Hepatic stellate cell (primary cell): ENCODE results near the gene RRBP1.

ENCODE experiments used
- DNase-seq: peaks from one replicate; pipeline ENCODE4 v3.0.0; 2011; ENCODE audit warnings: low spot score

The RRBP1 gene

GRCh38 chr20:17680836-17681725 lies 961 bp downstream of the RRBP1 start:
- peak; percentile 87 for DNase-seq

DNA sequence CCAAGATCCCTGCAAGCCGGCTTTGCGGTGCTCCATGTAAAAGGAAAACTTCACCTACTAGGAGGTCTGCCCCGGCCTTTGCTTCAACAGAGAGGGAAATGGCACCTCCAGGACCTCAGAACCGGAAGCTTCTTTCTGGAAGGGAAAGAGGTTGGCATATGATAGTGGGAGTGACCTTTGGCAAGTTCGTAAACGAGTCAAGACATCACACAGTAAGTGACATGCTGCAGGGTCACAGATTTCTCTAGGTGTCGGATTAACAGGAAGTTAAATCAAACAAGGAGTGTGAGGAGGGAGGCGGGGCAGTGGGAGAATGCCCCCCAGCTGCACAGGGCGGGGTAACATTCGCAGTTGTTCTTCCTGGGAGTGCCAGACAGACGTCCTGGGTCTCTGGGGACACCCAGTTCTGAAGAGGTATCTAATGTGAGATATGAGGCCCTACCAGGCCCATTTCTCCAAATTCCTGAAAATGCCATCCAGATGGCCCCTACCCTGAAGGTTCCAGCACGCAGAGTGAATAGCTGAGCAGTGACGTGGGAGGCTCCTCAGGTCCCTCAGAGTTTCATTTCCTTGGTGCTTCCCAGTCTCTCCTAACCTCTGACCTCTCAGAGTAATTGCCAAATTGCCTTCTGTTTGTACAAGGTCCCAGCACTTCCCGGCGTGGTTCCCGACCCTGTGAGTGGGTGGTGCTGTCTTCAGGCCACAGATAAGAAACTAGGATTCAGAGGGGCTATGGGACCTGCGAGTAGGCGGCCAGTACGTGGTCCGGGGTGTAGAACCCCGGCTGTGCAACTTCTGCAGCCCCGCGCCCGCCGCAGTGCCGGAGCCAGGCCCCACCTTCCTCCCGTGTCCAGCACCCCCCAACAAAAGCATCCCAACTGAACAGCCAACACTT lies 1.9 kb downstream of the RRBP1 start:
- peak; percentile 84 for DNase-seq

GRCh38 chr20:17678886-17679285 lies 3.2 kb downstream of the RRBP1 start:
- no peak for DNase-seq

- DNase-seq, result no peak
These were observed 3.7 kb downstream of the RRBP1 start for GRCh38 chr20:17678295-17678694.

- DNase-seq, result no peak
These were observed 5.1 kb downstream of the RRBP1 start for GRCh38 chr20:17676942-17677341.

- DNase-seq, result no peak
These were observed 5.7 kb downstream of the RRBP1 start for GRCh38 chr20:17676378-17676759.

GRCh38 chr20:17675519-17676377 lies 6.3 kb downstream of the RRBP1 start:
- DNase-seq, result no peak

DNA sequence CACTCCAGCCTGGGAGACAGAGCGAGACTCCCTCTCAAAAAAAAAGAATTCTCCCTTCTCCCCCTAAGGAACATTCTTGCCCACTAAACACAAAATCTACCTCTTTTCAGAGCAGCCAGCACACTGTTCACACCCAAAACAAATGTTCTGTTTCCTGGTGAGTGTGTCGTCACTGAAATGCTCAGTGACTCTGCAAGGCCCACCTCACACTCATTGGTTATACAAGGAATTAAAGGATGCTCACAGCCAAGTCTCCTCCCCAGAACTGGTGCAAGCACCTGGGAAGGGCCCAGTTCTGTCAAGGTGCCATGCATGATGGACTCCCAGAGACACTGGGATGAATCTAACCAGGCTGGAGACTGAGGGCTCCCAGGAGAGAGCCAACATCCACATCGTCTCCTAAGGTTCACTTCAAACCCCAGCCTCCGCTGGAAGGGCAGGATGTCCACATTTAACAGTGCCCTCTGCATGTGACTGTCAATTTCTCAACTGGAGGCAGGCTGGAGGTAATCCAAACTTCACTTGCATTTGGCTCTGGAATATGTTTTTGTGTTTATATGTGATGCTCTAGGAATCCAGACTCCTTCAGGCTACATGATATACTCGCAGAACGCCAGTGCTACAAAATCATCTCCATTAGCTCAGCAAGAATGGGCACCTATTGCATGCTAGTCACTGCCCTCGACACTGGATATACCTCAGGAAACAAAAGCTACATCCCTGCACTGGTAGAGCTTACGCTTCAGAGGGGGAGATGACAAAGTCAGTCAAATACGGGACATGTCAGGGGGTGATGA lies 7.1 kb downstream of the RRBP1 start:
- no peak for DNase-seq

DNA sequence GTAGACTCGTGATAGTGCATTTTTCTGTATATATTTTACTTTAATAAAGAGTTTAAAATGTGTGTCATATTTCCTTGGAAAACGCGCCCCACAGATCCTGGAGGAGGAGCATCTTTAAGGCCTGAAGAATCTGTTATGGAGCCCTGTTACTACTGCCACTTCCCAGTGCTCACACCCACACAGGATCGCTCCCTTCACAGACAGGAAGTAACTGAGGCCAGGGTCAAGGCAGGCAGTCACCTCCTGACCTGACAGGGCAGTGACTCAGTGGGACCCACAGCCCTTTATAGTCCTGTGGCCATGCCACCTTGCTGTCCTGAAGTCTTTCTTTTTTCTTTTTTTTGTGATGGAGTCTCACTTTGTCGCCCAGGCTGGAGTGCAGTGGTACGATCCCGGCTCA lies 9.0 kb downstream of the RRBP1 start:
- DNase-seq, result no peak

GRCh38 chr20:17671565-17671964 lies 10.5 kb downstream of the RRBP1 start:
- no peak for DNase-seq

- no peak for DNase-seq
These were observed 11.0 kb downstream of the RRBP1 start for GRCh38 chr20:17671011-17671410.

GRCh38 chr20:17669306-17669931 lies 12.6 kb downstream of the RRBP1 start:
- no peak for DNase-seq

DNA sequence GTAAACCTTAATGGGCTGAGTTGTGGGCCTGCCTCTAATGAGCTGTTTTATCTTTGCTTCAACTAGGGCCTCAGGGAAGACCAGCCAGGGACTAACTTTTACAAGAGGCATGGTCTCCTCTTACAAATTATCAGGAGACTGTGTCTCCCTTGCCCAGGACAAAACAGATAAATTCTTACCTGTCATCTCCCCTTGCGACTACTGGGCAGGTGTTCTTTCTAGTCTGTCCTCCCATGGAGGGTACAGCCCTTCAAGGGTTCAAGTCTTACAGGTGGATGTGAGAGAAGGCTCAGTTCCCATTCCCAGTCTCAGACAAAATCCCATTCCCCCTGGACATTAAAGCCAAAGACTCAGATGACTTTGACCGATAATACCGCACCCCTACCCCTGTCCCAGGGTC lies 13.6 kb downstream of the RRBP1 start:
- no peak for DNase-seq

DNA sequence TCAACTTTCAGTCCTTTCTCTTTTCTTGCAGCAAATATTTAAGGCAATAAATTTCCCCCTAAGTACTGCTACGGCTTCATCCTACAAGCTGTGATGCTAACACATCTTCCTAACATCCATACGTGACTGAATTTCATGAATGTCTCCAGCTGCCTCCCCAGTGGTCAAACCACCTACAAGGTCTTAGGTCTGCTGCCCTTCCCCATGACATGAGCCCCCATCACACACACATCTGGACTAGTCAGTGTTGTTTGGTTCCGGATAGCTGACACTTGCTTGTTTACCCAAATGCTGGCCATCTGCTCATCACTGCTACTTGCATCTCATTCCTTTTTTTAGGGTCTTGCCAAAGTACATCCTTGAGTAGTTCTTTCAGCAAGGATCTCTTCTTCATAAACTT lies 14.6 kb downstream of the RRBP1 start:
- DNase-seq, result no peak

- DNase-seq, result no peak
These were observed 15.6 kb downstream of the RRBP1 start for GRCh38 chr20:17666481-17666880.

DNA sequence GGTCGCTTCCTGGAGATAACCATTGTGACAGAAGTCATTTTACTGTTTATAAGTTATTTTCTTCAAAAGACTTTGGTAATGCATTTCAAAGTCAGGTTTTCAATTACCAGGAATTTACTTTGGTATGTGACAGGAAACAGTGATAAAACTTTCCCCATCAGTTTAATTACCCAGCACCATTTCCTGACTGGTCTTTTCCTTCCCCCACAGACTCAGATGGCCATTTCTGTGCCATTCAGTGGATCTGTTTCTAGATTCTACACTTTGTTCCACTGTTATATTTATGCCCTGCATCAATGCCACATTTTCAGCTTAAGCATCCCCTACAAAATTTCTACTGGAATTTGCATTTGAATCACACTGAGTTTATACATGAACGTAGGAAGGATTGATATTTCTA lies 16.3 kb downstream of the RRBP1 start:
- no peak for DNase-seq

GRCh38 chr20:17664025-17664633 lies 17.9 kb downstream of the RRBP1 start:
- no peak for DNase-seq

DNA sequence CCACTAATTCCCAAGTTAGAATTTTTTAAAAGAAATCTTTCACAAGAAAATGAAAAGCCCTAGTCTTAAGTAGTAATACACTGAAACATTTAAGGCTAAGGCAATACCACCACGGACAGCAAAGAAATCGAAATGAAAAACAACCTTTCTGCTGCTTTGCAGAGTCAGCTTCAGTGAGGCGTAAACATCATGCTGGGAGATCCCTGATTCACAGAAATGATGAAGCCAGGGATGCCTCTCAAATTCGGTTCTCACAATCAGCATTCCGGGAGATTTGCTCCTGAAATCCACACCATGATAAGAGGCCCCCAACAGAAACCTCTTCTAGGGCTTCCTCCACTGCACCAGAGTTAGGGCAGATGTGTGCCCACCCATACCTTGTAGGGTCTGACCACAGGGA lies 18.6 kb downstream of the RRBP1 start:
- DNase-seq, result no peak

DNA sequence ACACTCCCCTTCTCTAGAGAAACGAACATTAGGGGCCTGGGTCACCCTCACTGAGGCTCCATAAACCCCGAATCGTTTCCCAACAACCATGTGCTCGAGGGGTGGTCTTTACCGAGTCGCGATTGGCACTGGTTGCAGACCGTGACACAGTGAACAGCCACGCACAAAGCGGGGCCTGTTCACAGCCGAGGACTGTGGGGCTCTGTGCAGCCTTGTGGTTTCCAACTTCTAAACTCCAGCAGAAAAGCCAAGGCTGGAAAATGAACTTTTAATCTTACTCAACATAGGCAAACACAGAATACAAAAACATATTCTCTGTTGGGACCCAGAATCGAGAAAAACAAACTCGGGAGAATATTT lies 19.0 kb downstream of the RRBP1 start:
- no peak for DNase-seq

DNA sequence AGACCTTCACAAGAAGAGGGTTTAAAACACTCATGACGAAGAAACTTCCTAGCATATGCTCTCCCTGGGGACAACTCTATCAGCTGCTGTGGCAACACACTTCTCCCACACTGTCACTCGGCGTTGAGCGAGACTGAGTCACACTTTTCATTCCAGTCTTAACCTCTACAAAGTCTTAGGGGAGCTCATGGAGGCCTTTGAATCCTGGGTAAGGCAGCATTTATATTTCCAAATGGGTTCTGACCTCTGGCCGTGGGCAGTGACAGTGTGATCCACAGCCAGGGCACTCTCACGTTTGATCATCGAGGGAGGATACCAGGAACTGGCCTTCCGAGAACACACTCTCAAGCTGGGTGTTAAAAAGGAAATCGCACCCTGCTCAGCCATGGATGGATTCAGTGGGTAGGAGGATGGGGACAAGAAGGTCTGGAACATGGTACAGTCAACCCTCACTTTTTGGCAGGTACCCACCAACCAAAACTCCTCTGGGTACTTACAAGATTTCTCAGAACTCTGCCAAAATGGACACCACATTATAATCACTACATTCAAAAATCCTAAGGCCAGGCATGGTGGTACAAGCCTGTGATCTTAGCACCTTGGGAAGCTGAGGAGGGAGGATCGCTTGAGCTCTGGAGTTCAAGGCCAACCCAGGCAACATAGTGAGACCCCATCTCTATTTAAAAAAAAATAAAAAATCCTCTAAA lies 19.6 kb downstream of the RRBP1 start:
- DNase-seq, result peak; percentile 93
